ENCODE data around the gene RSPO3. TPM values are rescaled to one million over a fixed set of nuclear protein-coding genes. Genes with fewer than 3 reads are reported as not detected.

The RSPO3 gene
- total and polyA plus RNA-seq, 2 of the 13 experiments (the other 11 are each of a cell fraction or from before 2014, with no cell fraction given): not detected

GRCh38 chr6:127069659-127070279, 48.7 kb upstream of the RSPO3 start:
- CTCF ChIA-PET (ENCODE audit: low intra/inter-chr PET ratio, low total read pairs): interaction anchor here (2.3 kb wide), 1 partner anchor 266 kb away, joined by 11 read pairs; no protein-coding TSS in a partner anchor
- intact Hi-C loops (cut with micrococcal nuclease; ENCODE audit: unreplicated experiment) (loop anchor here (1.0 kb wide), 1 partner anchor 265 kb away; no protein-coding TSS in a partner anchor), in situ Hi-C loops (cut with HindIII; ENCODE audit: extremely low pct_ligation_motif_present, low pct_unique_long_range_greater_than_20kb) (no loop called here)
- H3K27ac ChIP-seq (ENCODE audit: extremely low read length, insufficient read depth, low read length): no peak overlapping the region
- ATAC-seq (peak; percentile 96), DNase-seq (ENCODE audit: low spot score) (peak; percentile 39), FAIRE-seq (no peak)
- H3K4me2 ChIP-seq (ENCODE audit: low read depth, low read length): no peak overlapping the region
- BruUV-seq (replicated peaks): no TSS peak
- no peaks in the 10 kb centered on the region for H3K79me2 ChIP-seq (ENCODE audit: insufficient read depth, low read length)
- TF ChIP-seq, protein P1, sequence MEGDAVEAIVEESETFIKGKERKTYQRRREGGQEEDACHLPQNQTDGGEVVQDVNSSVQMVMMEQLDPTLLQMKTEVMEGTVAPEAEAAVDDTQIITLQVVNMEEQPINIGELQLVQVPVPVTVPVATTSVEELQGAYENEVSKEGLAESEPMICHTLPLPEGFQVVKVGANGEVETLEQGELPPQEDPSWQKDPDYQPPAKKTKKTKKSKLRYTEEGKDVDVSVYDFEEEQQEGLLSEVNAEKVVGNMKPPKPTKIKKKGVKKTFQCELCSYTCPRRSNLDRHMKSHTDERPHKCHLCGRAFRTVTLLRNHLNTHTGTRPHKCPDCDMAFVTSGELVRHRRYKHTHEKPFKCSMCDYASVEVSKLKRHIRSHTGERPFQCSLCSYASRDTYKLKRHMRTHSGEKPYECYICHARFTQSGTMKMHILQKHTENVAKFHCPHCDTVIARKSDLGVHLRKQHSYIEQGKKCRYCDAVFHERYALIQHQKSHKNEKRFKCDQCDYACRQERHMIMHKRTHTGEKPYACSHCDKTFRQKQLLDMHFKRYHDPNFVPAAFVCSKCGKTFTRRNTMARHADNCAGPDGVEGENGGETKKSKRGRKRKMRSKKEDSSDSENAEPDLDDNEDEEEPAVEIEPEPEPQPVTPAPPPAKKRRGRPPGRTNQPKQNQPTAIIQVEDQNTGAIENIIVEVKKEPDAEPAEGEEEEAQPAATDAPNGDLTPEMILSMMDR (CRISPR knock-in tag; IDR thresholded peaks at IDR 0.05): peak; percentile 57
- peak; percentile 64 for TF ChIP-seq STAG1 (CRISPR knock-in tag; IDR thresholded peaks at IDR 0.05)
- TF ChIP-seq, protein P2, sequence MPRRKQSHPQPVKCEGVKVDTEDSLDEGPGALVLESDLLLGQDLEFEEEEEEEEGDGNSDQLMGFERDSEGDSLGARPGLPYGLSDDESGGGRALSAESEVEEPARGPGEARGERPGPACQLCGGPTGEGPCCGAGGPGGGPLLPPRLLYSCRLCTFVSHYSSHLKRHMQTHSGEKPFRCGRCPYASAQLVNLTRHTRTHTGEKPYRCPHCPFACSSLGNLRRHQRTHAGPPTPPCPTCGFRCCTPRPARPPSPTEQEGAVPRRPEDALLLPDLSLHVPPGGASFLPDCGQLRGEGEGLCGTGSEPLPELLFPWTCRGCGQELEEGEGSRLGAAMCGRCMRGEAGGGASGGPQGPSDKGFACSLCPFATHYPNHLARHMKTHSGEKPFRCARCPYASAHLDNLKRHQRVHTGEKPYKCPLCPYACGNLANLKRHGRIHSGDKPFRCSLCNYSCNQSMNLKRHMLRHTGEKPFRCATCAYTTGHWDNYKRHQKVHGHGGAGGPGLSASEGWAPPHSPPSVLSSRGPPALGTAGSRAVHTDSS (CRISPR knock-in tag; conservative IDR thresholded peaks at IDR 0.05): no peak
- TF ChIP-seq ZNF121 (CRISPR knock-in tag; IDR thresholded peaks at IDR 0.05): no peak
- TF ChIP-seq PHF8 (CRISPR knock-in tag; IDR thresholded peaks at IDR 0.05): no peak
- TF ChIP-seq SMC3 (IDR thresholded peaks at IDR 0.05; ENCODE audit: low read length): peak; percentile 43; the same call in 1 of the 2 replicates
- TF ChIP-seq ZNF44 (CRISPR knock-in tag; IDR thresholded peaks at IDR 0.05): no peak
- no peak for TF ChIP-seq NR2C2 (CRISPR knock-in tag; IDR thresholded peaks at IDR 0.05; ENCODE audit: borderline replicate concordance)
- TF ChIP-seq RFX3 (CRISPR knock-in tag; IDR thresholded peaks at IDR 0.05): no peak
- TF ChIP-seq ZNF367 (CRISPR knock-in tag; IDR thresholded peaks at IDR 0.05; ENCODE audit: borderline replicate concordance): no peak
- TF ChIP-seq SMAD9 (CRISPR knock-in tag; IDR thresholded peaks at IDR 0.05): no peak
- no peak for TF ChIP-seq ZNF775 (CRISPR knock-in tag; IDR thresholded peaks at IDR 0.05; ENCODE audit: borderline replicate concordance)
- WGBS (ENCODE audit: low lambda C conversion rate): 3% methylated on average over 3 of the region's 3 CpGs
- POLR2A ChIA-PET: no interaction called here
- no peak overlapping the region for H3K4me3 ChIP-seq (replicated peaks in 1 of 3; ENCODE audit: insufficient read depth in 1 of 3, low read depth in 2 of 3, low read length in 3 of 3)
- H2AFZ ChIP-seq (ENCODE audit: low read length): no peak overlapping the region
- no peaks in the 10 kb centered on the region for H4K20me1 ChIP-seq (ENCODE audit: insufficient read depth, low read length)
- no peaks in the 10 kb centered on the region for H3K27me3 ChIP-seq (ENCODE audit: control insufficient read depth in 1 of 2, insufficient read depth in 2 of 2, low read length in 2 of 2)
- no peaks in the 10 kb centered on the region for H3K9me3 ChIP-seq (ENCODE audit: low read length)
- no peaks in the 10 kb centered on the region for H3K4me1 ChIP-seq (ENCODE audit: insufficient read depth, low read length)
- H3K36me3 ChIP-seq (replicated peaks in 1 of 2; ENCODE audit: control insufficient read depth in 1 of 2, insufficient read depth in 2 of 2, low read length in 2 of 2): no peaks in the 10 kb centered on the region
- H3K9ac ChIP-seq (ENCODE audit: insufficient read depth, low read depth, low read length): no peak overlapping the region

All from HepG2 (cell line).